GM10266 (cell line): Measurements from ENCODE around the gene OVCH1.

Experiments used
- DNase-seq: peaks from one replicate; pipeline ENCODE4 v3.0.0; 2012; ENCODE audit errors: extremely low spot score
- TF ChIP-seq, protein P1 (sequence below): IDR thresholded peaks from 2 replicates; pipeline ENCODE4 v1.5.1; 2012; ENCODE audit warnings: mild to moderate bottlenecking, low read depth; ENCODE audit not compliant: control insufficient read depth, insufficient read depth; ENCODE audit errors: missing control alignments

OVCH1 gene

GRCh38 chr12:29519585-29520182, 22.2 kb upstream of the OVCH1 start:
- DNase-seq = peak; percentile 19
- TF ChIP-seq, protein P1, sequence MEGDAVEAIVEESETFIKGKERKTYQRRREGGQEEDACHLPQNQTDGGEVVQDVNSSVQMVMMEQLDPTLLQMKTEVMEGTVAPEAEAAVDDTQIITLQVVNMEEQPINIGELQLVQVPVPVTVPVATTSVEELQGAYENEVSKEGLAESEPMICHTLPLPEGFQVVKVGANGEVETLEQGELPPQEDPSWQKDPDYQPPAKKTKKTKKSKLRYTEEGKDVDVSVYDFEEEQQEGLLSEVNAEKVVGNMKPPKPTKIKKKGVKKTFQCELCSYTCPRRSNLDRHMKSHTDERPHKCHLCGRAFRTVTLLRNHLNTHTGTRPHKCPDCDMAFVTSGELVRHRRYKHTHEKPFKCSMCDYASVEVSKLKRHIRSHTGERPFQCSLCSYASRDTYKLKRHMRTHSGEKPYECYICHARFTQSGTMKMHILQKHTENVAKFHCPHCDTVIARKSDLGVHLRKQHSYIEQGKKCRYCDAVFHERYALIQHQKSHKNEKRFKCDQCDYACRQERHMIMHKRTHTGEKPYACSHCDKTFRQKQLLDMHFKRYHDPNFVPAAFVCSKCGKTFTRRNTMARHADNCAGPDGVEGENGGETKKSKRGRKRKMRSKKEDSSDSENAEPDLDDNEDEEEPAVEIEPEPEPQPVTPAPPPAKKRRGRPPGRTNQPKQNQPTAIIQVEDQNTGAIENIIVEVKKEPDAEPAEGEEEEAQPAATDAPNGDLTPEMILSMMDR = peak; percentile 46

- TF ChIP-seq, protein P1 = no peak
- DNase-seq = no peak
Observed at GRCh38 chr12:29518407-29518806, 20.9 kb upstream of the OVCH1 start.

GRCh38 chr12:29517264-29517663, 19.8 kb upstream of the OVCH1 start:
- TF ChIP-seq, protein P1 = no peak
- no peak for DNase-seq

DNA sequence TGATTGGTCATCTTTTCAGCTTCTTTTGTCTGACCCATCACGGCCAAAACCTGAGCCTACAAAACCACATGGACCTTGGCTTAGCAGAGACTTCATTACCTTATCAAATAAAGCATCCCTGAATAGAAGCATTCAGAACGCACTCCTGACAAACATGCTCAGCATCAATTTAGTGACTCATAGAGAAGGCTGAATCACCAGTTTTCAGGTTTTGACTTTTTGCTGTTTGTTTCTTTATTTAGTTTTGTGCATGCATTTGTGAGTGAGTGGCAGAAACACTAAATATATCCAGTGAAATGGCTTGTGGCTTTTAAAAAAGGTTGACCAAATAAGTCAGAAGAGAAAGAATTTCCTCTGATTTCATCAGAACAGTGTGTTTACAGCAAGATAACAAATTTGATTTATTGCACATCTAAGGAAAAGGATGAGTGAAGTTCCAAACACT, 19.0 kb upstream of the OVCH1 start:
- DNase-seq = no peak
- TF ChIP-seq, protein P1 = no peak

GRCh38 chr12:29510591-29511185, 13.2 kb upstream of the OVCH1 start:
- TF ChIP-seq, protein P1 = no peak
- DNase-seq = no peak

DNA sequence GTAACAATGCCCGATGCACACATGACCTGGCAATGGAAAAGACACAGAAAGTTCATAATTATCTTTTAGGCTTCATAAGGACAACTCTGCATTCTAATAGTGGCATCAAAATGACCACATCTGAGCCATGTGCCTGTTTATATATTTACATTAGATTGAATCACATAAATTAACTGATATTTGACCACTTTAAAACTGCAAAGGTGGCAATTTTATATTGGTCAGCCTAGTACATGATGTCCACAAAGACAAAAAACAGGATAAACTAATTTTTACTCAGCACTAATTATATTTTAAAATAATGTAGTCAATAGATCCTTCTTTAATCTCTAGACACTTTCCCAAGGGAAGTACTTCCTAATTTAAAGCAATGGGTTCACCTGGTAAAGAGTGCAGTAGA, 12.0 kb upstream of the OVCH1 start:
- TF ChIP-seq, protein P1 = no peak
- no peak for DNase-seq

DNA sequence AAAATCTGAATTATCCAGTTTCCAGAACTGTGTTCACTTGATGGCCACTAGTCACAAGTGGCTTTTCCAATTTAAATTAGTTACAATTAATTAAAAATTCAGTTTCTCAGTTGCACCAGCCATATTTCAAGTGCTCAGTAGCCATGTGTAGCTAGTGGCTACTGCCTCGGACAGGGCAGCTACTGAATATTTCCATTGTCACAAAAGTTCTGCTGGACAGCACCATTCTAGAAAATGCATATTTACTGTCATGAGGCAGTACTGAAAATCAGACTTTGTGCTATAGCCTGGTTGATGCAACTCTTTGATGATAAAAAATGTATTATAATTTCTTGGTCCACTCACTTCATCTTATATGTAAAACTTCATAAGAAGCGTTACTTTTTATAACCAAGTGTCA, 11.5 kb upstream of the OVCH1 start:
- TF ChIP-seq, protein P1 = no peak
- DNase-seq = no peak
